ENCODE measurements around the gene PXT1.
A peak's percentile ranks its signal among the peaks of the same experiment; 100 is the strongest.

Gene PXT1

DNA sequence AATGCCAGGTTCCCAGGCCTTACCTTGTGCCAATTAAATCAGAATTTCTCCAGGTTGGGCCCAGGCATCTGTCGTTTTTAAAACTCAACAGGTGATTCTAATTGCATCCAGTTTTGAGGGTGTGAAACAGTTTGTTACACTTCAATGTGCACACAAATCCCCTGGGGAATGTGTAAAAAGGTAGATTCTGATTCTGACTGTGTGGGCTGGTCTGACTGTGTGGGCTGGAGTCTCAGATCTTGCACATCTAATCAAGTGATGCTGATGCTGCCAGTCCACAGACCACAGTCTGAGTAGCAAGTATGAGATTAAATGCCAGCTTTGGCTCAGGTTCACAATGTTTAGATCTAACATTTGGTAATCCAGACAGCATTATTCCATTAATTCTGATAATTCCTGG is 42.7 kb downstream of the PXT1 start:
- DNase-seq (ENCODE audit: low spot score in 2 of 2) = no peak
- no peaks in the 10 kb centered on the region for H3K4me1 ChIP-seq
- in situ Hi-C loops (cut with MboI; ENCODE audit: low sequenced_read_pairs) = no loop called here
- H3K27me3 ChIP-seq (ENCODE audit: low read depth) = no peaks in the 10 kb centered on the region
- H3K4me3 ChIP-seq = no peak overlapping the region
- peaks cover 5% of the 10 kb centered on the region; the same call in 1 of the 2 replicates for H3K9me3 ChIP-seq
- H3K36me3 ChIP-seq (replicated peaks) = no peaks in the 10 kb centered on the region

- H3K4me3 ChIP-seq = no peak overlapping the region
- H3K4me1 ChIP-seq = no peaks in the 10 kb centered on the region
- no peaks in the 10 kb centered on the region for H3K9me3 ChIP-seq
- no peak for DNase-seq (ENCODE audit: low spot score in 2 of 2)
- in situ Hi-C loops (cut with MboI; ENCODE audit: low sequenced_read_pairs) = no loop called here
- H3K36me3 ChIP-seq (replicated peaks) = no peaks in the 10 kb centered on the region
- peaks cover 7% of the 10 kb centered on the region; the same call in 1 of the 2 replicates for H3K27me3 ChIP-seq (ENCODE audit: low read depth)
Measured at GRCh38 chr6:36392621-36393020, 50.0 kb downstream of the PXT1 start.

GRCh38 chr6:36389353-36389752 is 53.3 kb downstream of the PXT1 start:
- in situ Hi-C loops (cut with MboI; ENCODE audit: low sequenced_read_pairs) = no loop called here
- DNase-seq (ENCODE audit: low spot score in 2 of 2) = no peak

GRCh38 chr6:36387440-36388303 is 55.0 kb downstream of the PXT1 start, which contains the start of gene ETV7:
TSS of gene ETV7 (minus strand) at chr6:36387669. CDS start at chr6:36387541, 128 bp downstream.
- Histone ChIP-seq H3K4me1 (peaks cover 3% of the 10 kb centered on the region; the same call in 1 of the 2 replicates), H3K36me3 (replicated peaks) (no peaks in the 10 kb centered on the region), H3K27me3 (ENCODE audit: low read depth) (peaks cover 11% of the 10 kb centered on the region), H3K4me3 (peak within 1 kb of the TSS; percentile 17), H3K9me3 (no peaks in the 10 kb centered on the region)
- peak in 1 of 2 experiments; percentile 32 for DNase-seq (ENCODE audit: low spot score in 2 of 2)
- in situ Hi-C loops (cut with MboI; ENCODE audit: low sequenced_read_pairs) = no loop called here

More at GRCh38 chr6:36389353-36389752, 53.3 kb downstream of the PXT1 start:
- H3K9me3 ChIP-seq = no peaks in the 10 kb centered on the region
- no peaks in the 10 kb centered on the region for H3K36me3 ChIP-seq (replicated peaks)
- H3K4me3 ChIP-seq = no peak overlapping the region
- H3K4me1 ChIP-seq = peaks cover 3% of the 10 kb centered on the region; the same call in 1 of the 2 replicates
- H3K27me3 ChIP-seq (ENCODE audit: low read depth) = peaks cover 15% of the 10 kb centered on the region

- DNase-seq (ENCODE audit: low spot score in 2 of 2) = peak in 1 of 2 experiments; percentile 54
- Histone ChIP-seq H3K4me1 (peaks cover 3% of the 10 kb centered on the region; the same call in 1 of the 2 replicates), H3K4me3 (peak overlapping the region; percentile 9; the same call in 1 of the 2 replicates), H3K9me3 (no peaks in the 10 kb centered on the region), H3K36me3 (replicated peaks) (no peaks in the 10 kb centered on the region), H3K27me3 (ENCODE audit: low read depth) (peaks cover 11% of the 10 kb centered on the region)
- in situ Hi-C loops (cut with MboI; ENCODE audit: low sequenced_read_pairs) = no loop called here
Measured at GRCh38 chr6:36386495-36387439, 55.9 kb downstream of the PXT1 start.

- Histone ChIP-seq H3K9me3 (no peaks in the 10 kb centered on the region), H3K4me3 (no peak overlapping the region), H3K36me3 (replicated peaks) (no peaks in the 10 kb centered on the region), H3K4me1 (peaks cover 8% of the 10 kb centered on the region), H3K27me3 (ENCODE audit: low read depth) (peaks cover 11% of the 10 kb centered on the region)
- in situ Hi-C loops (cut with MboI; ENCODE audit: low sequenced_read_pairs) = no loop called here
- no peak for DNase-seq (ENCODE audit: low spot score in 2 of 2)
Measured at GRCh38 chr6:36384095-36384494, 58.6 kb downstream of the PXT1 start.

GRCh38 chr6:36383606-36384005 is 59.0 kb downstream of the PXT1 start:
- in situ Hi-C loops (cut with MboI; ENCODE audit: low sequenced_read_pairs) = no loop called here
- no peaks in the 10 kb centered on the region for H3K36me3 ChIP-seq (replicated peaks)
- H3K4me1 ChIP-seq = peaks cover 8% of the 10 kb centered on the region
- H3K9me3 ChIP-seq = no peaks in the 10 kb centered on the region
- DNase-seq (ENCODE audit: low spot score in 2 of 2) = no peak
- peaks cover 11% of the 10 kb centered on the region for H3K27me3 ChIP-seq (ENCODE audit: low read depth)
- no peak overlapping the region for H3K4me3 ChIP-seq

DNA sequence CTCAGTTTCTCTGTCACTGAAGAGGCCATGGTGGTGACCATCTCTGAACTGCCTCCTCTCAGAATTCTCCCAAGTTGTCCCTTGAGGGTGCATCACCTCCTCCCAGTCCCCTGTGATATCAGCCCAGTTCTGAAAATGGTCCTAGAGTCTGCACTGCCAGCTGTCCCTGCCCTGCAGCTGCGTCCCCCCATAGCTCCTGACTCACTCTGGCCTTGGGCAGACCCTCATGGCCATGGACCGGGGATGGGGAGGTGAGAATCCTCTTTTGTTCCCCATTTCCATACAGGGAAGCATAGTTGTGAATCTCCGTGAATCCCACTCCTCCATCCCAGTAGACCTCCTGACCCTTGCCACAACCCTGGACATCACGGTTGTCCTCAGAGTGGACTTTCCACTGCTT is 59.7 kb downstream of the PXT1 start:
- H3K9me3 ChIP-seq = no peaks in the 10 kb centered on the region
- H3K27me3 ChIP-seq (ENCODE audit: low read depth) = peaks cover 10% of the 10 kb centered on the region
- no peaks in the 10 kb centered on the region for H3K36me3 ChIP-seq (replicated peaks)
- in situ Hi-C loops (cut with MboI; ENCODE audit: low sequenced_read_pairs) = no loop called here
- no peak for DNase-seq (ENCODE audit: low spot score in 2 of 2)
- H3K4me1 ChIP-seq = peaks cover 8% of the 10 kb centered on the region
- H3K4me3 ChIP-seq = no peak overlapping the region

GRCh38 chr6:36381502-36382389 is 60.9 kb downstream of the PXT1 start:
- no peak overlapping the region for H3K4me3 ChIP-seq
- peak in 1 of 2 experiments; percentile 28 for DNase-seq (ENCODE audit: low spot score in 2 of 2)
- in situ Hi-C loops (cut with MboI; ENCODE audit: low sequenced_read_pairs) = no loop called here
- H3K4me1 ChIP-seq = peaks cover 5% of the 10 kb centered on the region
- peaks cover 4% of the 10 kb centered on the region for H3K27me3 ChIP-seq (ENCODE audit: low read depth)
- H3K36me3 ChIP-seq (replicated peaks) = no peaks in the 10 kb centered on the region
- no peaks in the 10 kb centered on the region for H3K9me3 ChIP-seq

- peaks cover 5% of the 10 kb centered on the region for H3K4me1 ChIP-seq
- no peaks in the 10 kb centered on the region for H3K9me3 ChIP-seq
- H3K27me3 ChIP-seq (ENCODE audit: low read depth) = no peaks in the 10 kb centered on the region
- H3K4me3 ChIP-seq = no peak overlapping the region
- no peak for DNase-seq (ENCODE audit: low spot score in 2 of 2)
- in situ Hi-C loops (cut with MboI; ENCODE audit: low sequenced_read_pairs) = no loop called here
- no peaks in the 10 kb centered on the region for H3K36me3 ChIP-seq (replicated peaks)
Measured at GRCh38 chr6:36380166-36380565, 62.5 kb downstream of the PXT1 start.

- Histone ChIP-seq H3K4me3 (no peak overlapping the region), H3K36me3 (replicated peaks) (no peaks in the 10 kb centered on the region), H3K9me3 (no peaks in the 10 kb centered on the region), H3K4me1 (peaks cover 5% of the 10 kb centered on the region), H3K27me3 (ENCODE audit: low read depth) (no peaks in the 10 kb centered on the region)
- no peak for DNase-seq (ENCODE audit: low spot score in 2 of 2)
- in situ Hi-C loops (cut with MboI; ENCODE audit: low sequenced_read_pairs) = no loop called here
Measured at GRCh38 chr6:36378936-36379335, 63.7 kb downstream of the PXT1 start.

DNA sequence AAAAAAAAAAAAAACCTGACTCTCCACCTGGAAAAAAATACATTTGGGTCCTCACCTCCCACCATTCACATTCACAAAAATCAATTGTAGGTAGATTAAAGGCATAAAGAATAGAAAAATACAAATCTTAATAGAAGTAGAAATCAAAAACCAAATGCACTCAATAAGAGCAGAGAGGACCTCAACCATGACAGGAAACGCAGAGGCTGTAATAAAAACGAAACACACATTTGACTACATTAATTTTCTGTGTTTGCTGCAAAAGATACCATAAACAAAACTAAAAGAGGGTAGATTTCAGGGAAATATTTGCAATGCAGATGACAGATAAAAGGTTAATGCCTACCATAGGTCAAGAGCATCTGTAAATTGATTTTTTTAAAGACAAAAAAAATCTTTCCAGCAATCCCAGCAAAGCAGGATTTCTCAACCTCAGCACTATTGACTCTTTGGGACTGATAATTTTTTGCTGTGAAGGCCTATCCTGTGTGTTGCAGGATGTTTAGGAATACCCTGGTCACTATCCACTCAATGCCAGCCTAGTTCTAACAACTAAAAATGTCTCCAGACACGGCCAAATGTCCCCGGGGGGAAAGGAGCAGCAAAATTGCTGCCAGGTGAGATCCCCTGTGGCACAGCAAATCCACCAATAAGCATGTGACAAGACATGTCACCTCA is 64.3 kb downstream of the PXT1 start:
- in situ Hi-C loops (cut with MboI; ENCODE audit: low sequenced_read_pairs) = no loop called here
- no peaks in the 10 kb centered on the region for H3K27me3 ChIP-seq (ENCODE audit: low read depth)
- H3K4me1 ChIP-seq = peaks cover 5% of the 10 kb centered on the region
- no peaks in the 10 kb centered on the region for H3K36me3 ChIP-seq (replicated peaks)
- H3K9me3 ChIP-seq = no peaks in the 10 kb centered on the region
- no peak for DNase-seq (ENCODE audit: low spot score in 2 of 2)
- H3K4me3 ChIP-seq = no peak overlapping the region
